Astrocyte of the spinal cord (primary cell): ENCODE measurements around the gene UBALD2.

Source experiments
- DNase-seq: peaks from one replicate; pipeline ENCODE4 v3.0.0; 2011; ENCODE audit warnings: low read depth, low spot score
- H3K4me3 ChIP-seq: 2 replicates; pipeline ENCODE4 v1.5.1; 2011; ENCODE audit warnings: low read depth, mild to moderate bottlenecking, low read length, moderate library complexity
- CTCF ChIP-seq: IDR thresholded peaks from 2 replicates; pipeline ENCODE4 v1.5.1; 2012; ENCODE audit warnings: low read depth, mild to moderate bottlenecking, low read length, inconsistent platforms
- in situ Hi-C: cut with HindIII; loops from 2 replicates; pipeline ENCODE4 v1.10.0; 2017; ENCODE audit warnings: low sequenced_read_pairs

The UBALD2 gene

GRCh38 chr17:76268015-76268749, 3.0 kb downstream of the UBALD2 start:
- peak; percentile 67 for DNase-seq
- TF ChIP-seq CTCF = no peak
- H3K4me3 ChIP-seq = no peak overlapping the region
- in situ Hi-C loops = no loop called here

GRCh38 chr17:76268991-76269981, 4.1 kb downstream of the UBALD2 start:
- in situ Hi-C loops = no loop called here
- H3K4me3 ChIP-seq = no peak overlapping the region
- no peak for TF ChIP-seq CTCF
- DNase-seq = no peak

GRCh38 chr17:76270127-76270592, 5.0 kb downstream of the UBALD2 start:
- in situ Hi-C loops = no loop called here

GRCh38 chr17:76270770-76271668, 5.9 kb downstream of the UBALD2 start:
- no peak for DNase-seq
- no peak for TF ChIP-seq CTCF
- in situ Hi-C loops = no loop called here
- no peak overlapping the region for H3K4me3 ChIP-seq

More at GRCh38 chr17:76270127-76270592, 5.0 kb downstream of the UBALD2 start:
- H3K4me3 ChIP-seq = no peak overlapping the region
- no peak for TF ChIP-seq CTCF
- no peak for DNase-seq

GRCh38 chr17:76271669-76272540, 6.8 kb downstream of the UBALD2 start:
- DNase-seq = no peak
- in situ Hi-C loops = no loop called here
- TF ChIP-seq CTCF = no peak
- no peak overlapping the region for H3K4me3 ChIP-seq
